Subcutaneous abdominal adipose tissue (tissue), 5 donors: Measurements from ENCODE around the gene GNB1.
A peak's percentile ranks its signal among the peaks of the same experiment; 100 is the strongest.

Experiments
- H3K27ac ChIP-seq: one replicate; pipeline ENCODE4 v1.7.0; 2013; ENCODE audit warnings: low read depth, mild to moderate bottlenecking, inconsistent platforms, low read length, moderate library complexity
- H3K27me3 ChIP-seq, 5 donors: one replicate each; pipeline ENCODE4 v1.7.0; 2013; ENCODE audit warnings: low read length in 5 of 5, inconsistent platforms in 1 of 5; ENCODE audit not compliant: control insufficient read depth in 5 of 5, insufficient read depth in 4 of 5
- H3K36me3 ChIP-seq, 5 donors: one replicate each; pipeline ENCODE4 v1.7.0; 2013; ENCODE audit warnings: low read length in 5 of 5; ENCODE audit not compliant: control insufficient read depth in 5 of 5, insufficient read depth in 5 of 5
- H3K4me1 ChIP-seq, 5 donors: one replicate each; pipeline ENCODE4 v1.7.0; 2013; ENCODE audit warnings: low read length in 5 of 5, mild to moderate bottlenecking in 3 of 5, moderate library complexity in 1 of 5; ENCODE audit not compliant: control insufficient read depth in 5 of 5, insufficient read depth in 5 of 5
- H3K4me3 ChIP-seq, 5 donors: one replicate each; pipeline ENCODE4 v1.7.0; 2013; ENCODE audit warnings: low read length in 5 of 5, low read depth in 1 of 5
- H3K9ac ChIP-seq, 5 donors: one replicate each; pipeline ENCODE4 v1.7.0; 2013; ENCODE audit warnings: low read length in 5 of 5, mild to moderate bottlenecking in 4 of 5, moderate library complexity in 3 of 5
- H3K9me3 ChIP-seq, 5 donors: one replicate each; pipeline ENCODE4 v1.7.0; 2013; ENCODE audit warnings: low read length in 5 of 5; ENCODE audit not compliant: control insufficient read depth in 5 of 5
- donor health status: healthy.
- donor health status: healthy.
- donor health status: healthy.
- donor health status: healthy.
- donor health status: healthy.

GNB1 gene

GRCh38 chr1:1779320-1779675, 111.6 kb downstream of the GNB1 start:
- no peaks in the 10 kb centered on the region for H3K36me3 ChIP-seq
- peak overlapping the region in 4 of 5 donors; percentile 38 to 71 (median 55) for H3K9ac ChIP-seq
- peaks cover 23 to 89% (median 83%) of the 10 kb centered on the region in 5 donors for H3K4me1 ChIP-seq

DNA sequence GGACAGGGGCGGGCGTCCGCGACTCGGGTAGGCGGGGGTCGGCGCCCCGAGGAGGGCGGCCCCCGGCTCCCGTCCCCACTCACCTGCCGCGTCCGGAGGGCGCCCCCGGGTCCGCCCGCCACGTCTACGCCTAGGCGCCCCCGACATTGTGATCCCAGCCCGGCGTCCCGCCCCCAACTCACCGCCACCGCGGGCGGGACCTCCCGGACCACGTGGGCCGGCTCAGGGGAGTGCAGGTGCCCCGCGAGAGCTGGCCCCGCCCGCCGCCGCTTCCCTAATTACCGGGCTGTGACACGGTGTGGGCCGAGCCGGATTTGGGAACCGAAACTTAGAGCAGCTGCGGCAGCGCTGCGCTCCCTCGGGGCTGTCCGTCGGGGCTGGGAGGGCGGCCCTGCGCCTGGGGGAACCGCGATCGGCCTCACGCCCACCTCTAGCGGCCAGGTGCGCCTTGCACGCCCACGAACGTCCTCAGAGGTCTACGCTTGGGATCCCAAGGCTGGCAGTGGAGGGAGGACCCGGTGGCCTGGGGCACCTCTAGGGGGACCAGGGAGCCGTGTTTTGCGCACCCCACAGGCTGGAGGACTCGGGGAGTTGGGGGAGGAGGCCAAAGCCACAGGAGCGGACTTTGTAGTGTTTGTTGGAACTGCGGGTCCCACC, 112.1 kb downstream of the GNB1 start:
- Histone ChIP-seq H3K27ac (peak overlapping the region; percentile 60), H3K9me3 (no peaks in the 10 kb centered on the region), H3K9ac (peak overlapping the region in 4 of 5 donors; percentile 38 to 71 (median 55)), H3K4me1 (peaks cover 23 to 90% (median 83%) of the 10 kb centered on the region in 5 donors), H3K4me3 (peak overlapping the region in 4 of 5 donors; percentile 36 to 92 (median 56)), H3K27me3 (no peaks in the 10 kb centered on the region), H3K36me3 (no peaks in the 10 kb centered on the region)

More at GRCh38 chr1:1779320-1779675, 111.6 kb downstream of the GNB1 start:
- H3K27ac ChIP-seq, result peak overlapping the region; percentile 60
- no peaks in the 10 kb centered on the region for H3K9me3 ChIP-seq
- H3K27me3 ChIP-seq, result no peaks in the 10 kb centered on the region
- peak overlapping the region in 4 of 5 donors; percentile 36 to 92 (median 56) for H3K4me3 ChIP-seq

DNA sequence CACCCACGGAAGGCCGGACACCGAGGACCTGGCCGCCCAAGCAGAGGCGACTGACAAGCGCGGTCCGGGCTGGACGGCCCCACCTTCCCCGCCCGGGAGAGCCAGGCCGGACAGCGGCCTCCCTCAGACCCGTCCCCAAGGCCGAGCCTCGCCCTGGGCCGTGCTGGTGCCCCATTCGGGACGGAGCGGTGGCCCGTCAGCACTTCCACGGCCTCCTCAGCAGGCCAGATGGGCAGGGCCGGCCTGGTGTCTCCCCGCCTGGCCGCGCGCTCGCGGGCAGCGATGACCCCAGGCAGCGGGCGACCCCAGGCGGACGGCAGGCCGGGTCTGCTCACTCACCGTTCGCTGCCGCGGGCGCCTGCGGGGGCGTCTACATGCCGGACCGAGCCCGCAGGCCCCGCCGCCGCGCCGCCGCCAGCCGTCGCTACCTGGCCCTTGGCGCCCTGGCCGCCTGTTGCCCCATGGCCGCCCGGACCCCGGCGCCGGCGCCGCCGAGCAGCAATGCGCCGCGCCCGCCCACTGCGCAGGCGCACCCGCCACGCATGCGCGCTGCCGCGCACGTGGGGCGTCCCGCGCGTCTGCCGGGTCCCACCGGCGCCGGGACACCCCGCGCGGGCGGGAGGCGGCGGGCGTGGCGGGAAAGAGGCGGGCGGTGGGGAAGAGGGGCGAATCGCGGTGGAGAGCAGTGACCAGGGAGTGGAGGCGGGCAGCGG, 112.8 kb downstream of the GNB1 start, which contains the start of gene NADK:
NADK (minus strand) TSS at position 521 of the 713 bp plus-strand sequence. CDS start 13,064 bp downstream, outside the sequence.
- Histone ChIP-seq H3K36me3 (no peaks in the 10 kb centered on the region), H3K9ac (peak within 1 kb of the TSS; percentile 95 to 99 (median 97)), H3K4me1 (peaks cover 20 to 85% (median 79%) of the 10 kb centered on the region in 5 donors), H3K27ac (peak within 1 kb of the TSS; percentile 99), H3K9me3 (no peaks in the 10 kb centered on the region), H3K27me3 (no peaks in the 10 kb centered on the region), H3K4me3 (peak within 1 kb of the TSS; percentile 63 to 92 (median 79))

DNA sequence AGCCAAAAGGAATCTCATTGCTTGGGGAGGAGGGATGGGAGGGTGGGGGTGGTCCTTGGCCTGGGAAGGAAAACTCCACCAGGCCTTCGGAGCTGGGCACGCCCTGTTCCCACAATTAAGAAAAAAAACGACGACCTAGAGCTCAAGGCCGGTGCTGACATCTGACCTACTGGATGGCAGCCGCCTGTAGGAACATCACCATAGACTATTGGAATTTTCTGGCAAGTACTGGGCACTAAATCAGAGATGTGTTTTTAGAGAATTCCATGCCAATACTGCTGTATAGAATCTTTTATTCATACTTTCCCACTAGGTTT, 113.3 kb downstream of the GNB1 start:
- H3K4me3 ChIP-seq, result peak overlapping the region; percentile 63 to 92 (median 79)
- H3K9ac ChIP-seq, result peak overlapping the region; percentile 95 to 99 (median 97)
- H3K27ac ChIP-seq, result peak overlapping the region; percentile 99
- peaks cover 19 to 80% (median 73%) of the 10 kb centered on the region in 5 donors for H3K4me1 ChIP-seq
- no peaks in the 10 kb centered on the region for H3K27me3 ChIP-seq
- H3K36me3 ChIP-seq, result peaks cover 0 to 1% (median 0%) of the 10 kb centered on the region in 5 donors
- no peaks in the 10 kb centered on the region for H3K9me3 ChIP-seq

GRCh38 chr1:1776672-1777582, 114.0 kb downstream of the GNB1 start:
- Histone ChIP-seq H3K9me3 (no peaks in the 10 kb centered on the region), H3K4me3 (peak overlapping the region; percentile 63 to 92 (median 79)), H3K27me3 (no peaks in the 10 kb centered on the region), H3K4me1 (peaks cover 19 to 73% (median 67%) of the 10 kb centered on the region in 5 donors), H3K36me3 (peaks cover 0 to 8% (median 2%) of the 10 kb centered on the region in 5 donors), H3K27ac (peak overlapping the region; percentile 99), H3K9ac (peak overlapping the region; percentile 65 to 99 (median 95))

- H3K9ac ChIP-seq, result peak overlapping the region in 4 of 5 donors; percentile 53 to 82 (median 58)
- no peaks in the 10 kb centered on the region for H3K27me3 ChIP-seq
- peaks cover 0 to 5% (median 2%) of the 10 kb centered on the region in 5 donors for H3K9me3 ChIP-seq
- peak overlapping the region in 2 of 5 donors; percentile 23 to 26 for H3K4me3 ChIP-seq
- H3K4me1 ChIP-seq, result peaks cover 19 to 60% (median 54%) of the 10 kb centered on the region in 5 donors
- peaks cover 0 to 11% (median 8%) of the 10 kb centered on the region in 5 donors for H3K36me3 ChIP-seq
- peak overlapping the region; percentile 99 for H3K27ac ChIP-seq
Observed at GRCh38 chr1:1775327-1776226, 115.3 kb downstream of the GNB1 start.

DNA sequence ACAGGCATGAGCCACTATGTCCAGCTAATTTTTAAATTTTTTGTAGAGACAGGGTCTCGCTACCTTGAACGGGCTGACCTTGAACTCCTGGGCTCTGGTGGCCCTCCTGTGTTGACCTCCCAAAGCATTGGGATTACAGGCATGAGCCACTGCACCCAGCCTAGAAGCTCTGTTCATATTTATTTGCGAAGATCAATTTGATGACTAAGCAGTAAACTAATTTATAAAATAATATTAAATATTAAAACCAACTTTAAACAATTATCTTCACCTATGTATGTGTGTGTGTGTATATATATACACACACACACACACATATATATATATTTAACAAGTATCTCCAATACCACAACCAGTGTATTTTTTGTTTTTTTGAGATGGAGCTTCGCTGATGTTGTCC, 117.0 kb downstream of the GNB1 start:
- peaks cover 0 to 11% (median 8%) of the 10 kb centered on the region in 5 donors for H3K36me3 ChIP-seq
- no peak overlapping the region for H3K4me3 ChIP-seq
- H3K27ac ChIP-seq, result no peak overlapping the region
- peaks cover 14 to 43% (median 37%) of the 10 kb centered on the region in 5 donors for H3K4me1 ChIP-seq
- H3K9me3 ChIP-seq, result peaks cover 0 to 5% (median 2%) of the 10 kb centered on the region in 5 donors
- H3K9ac ChIP-seq, result no peak overlapping the region
- H3K27me3 ChIP-seq, result no peaks in the 10 kb centered on the region

DNA sequence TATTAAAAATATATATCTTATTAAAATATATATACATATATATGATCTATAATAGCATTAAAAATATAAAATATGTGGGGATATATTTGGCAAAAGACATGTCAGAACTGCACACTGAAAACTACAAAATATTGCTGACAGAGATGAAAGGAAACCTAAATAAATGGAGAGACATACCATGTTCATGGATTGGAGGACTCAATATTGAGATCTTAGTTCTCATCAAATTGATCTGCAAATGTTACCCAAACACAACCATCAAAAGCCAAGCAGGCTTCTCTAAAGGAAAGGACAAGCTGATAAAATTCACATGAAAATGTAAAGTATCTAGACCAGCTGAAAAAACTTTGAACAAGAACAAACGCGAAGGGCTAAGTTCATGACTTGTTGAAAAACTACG, 119.8 kb downstream of the GNB1 start:
- Histone ChIP-seq H3K27ac (no peak overlapping the region), H3K9me3 (peaks cover 0 to 5% (median 2%) of the 10 kb centered on the region in 5 donors), H3K4me3 (no peak overlapping the region), H3K9ac (no peak overlapping the region), H3K27me3 (no peaks in the 10 kb centered on the region), H3K4me1 (peaks cover 8 to 18% (median 16%) of the 10 kb centered on the region in 5 donors), H3K36me3 (peaks cover 0 to 23% (median 12%) of the 10 kb centered on the region in 5 donors)

- no peak overlapping the region for H3K27ac ChIP-seq
- H3K27me3 ChIP-seq, result no peaks in the 10 kb centered on the region
- H3K4me3 ChIP-seq, result no peak overlapping the region
- no peak overlapping the region for H3K9ac ChIP-seq
- H3K4me1 ChIP-seq, result peaks cover 0 to 8% (median 6%) of the 10 kb centered on the region in 5 donors
- peaks cover 0 to 23% (median 12%) of the 10 kb centered on the region in 5 donors for H3K36me3 ChIP-seq
- H3K9me3 ChIP-seq, result peaks cover 0 to 5% (median 2%) of the 10 kb centered on the region in 5 donors
Observed at GRCh38 chr1:1770102-1770501, 120.8 kb downstream of the GNB1 start.
